Activated CD4-positive, alpha-beta T cell treated with anti-CD3 and anti-CD28 coated beads, Interleukin-2, amount 50 U/mL, for 48 hours (primary cell): ENCODE results near the gene DNAJC12.
"Not testable (repeated sequence)": the region's sequence is repeated elsewhere in the genome, so short reads cannot be mapped to it uniquely, and the experiment has no call there.

Source experiments
- DNase-seq, 2 experiments: peaks; one replicate each; pipeline ENCODE4 v3.0.0-alpha.2; 2020

The DNAJC12 gene

GRCh38 chr10:67839511-67839910 lies 1.5 kb upstream of the DNAJC12 start:
- not testable (repeated sequence) for DNase-seq

DNA sequence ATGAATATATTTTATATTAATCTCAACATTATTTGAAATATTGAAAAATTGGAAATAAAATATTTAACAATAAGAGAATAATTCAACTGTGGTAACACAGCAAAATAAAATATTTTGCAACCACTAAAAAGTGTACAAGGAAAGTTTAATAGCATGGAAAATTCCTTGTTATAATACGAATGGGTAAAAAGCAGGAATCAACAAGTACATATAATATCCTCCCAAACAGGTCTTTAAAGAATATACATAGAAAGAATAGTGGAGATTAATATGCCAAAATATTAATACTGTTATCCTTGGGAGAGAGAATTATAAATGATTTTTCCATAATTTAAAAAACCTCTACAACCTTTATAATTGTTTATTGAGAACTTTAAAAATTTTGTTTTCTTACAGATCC lies 1.0 kb downstream of the DNAJC12 start:
- no peak for DNase-seq

GRCh38 chr10:67836488-67836887 lies 1.5 kb downstream of the DNAJC12 start:
- DNase-seq: no peak

GRCh38 chr10:67835541-67836394 lies 2.2 kb downstream of the DNAJC12 start:
- not testable (repeated sequence) for DNase-seq

DNA sequence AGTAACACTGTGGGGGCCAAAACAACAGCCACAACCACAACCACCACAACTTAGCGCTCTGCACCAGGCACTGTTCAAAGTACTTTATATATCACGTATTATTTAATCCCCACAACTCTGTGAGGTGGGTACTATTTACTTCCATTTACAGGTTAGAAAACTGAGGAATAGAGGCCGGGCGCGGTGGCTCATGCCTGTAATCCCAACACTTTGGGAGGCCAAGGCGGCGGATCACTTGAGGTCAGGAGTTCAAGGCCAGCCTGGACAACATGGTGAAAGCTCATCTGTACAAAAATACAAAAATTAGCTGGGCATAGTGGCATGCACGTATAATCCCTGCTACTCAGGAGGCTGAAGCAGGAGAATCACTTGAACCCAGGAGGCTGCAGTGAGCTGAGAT lies 3.6 kb downstream of the DNAJC12 start:
- DNase-seq: no peak

DNA sequence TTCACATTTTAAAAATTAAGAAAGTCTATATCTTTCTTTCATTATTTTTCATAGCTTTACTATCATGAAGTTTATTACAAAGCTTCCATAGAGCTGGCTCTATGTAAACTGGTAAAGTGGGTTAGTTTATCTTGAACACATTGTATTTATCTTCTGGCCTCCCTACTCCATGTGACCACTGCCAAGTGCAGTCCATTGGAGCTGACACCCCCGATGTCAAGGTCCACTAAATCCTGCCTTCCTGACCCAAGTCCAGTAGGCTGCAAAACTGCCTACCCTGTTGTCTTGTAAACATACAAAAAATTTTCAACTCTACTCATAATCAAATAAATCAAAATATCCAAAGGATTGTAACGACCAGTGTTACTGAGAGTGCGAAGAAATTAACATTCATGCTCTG lies 10.2 kb downstream of the DNAJC12 start:
- no peak for DNase-seq

GRCh38 chr10:67819768-67820204 lies 18.2 kb downstream of the DNAJC12 start:
- DNase-seq: no peak

DNA sequence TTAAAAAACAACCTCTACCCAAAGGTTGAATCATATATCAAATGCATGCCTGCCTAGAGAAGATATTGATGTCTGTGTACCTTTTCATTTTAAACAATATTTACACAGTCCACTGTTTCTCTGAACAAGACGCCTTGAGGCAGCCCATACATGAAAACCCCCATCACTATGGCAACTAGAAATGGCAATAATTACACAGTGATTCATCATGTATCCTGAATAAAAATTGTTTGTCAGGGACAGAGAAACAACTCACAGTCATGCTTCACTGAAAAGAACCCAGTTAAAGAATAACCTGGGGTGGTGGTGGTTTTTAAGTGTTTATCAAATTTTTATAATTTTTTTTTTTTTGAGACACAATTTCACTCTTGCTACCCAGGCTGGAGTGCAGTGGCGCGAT lies 19.7 kb downstream of the DNAJC12 start:
- no peak for DNase-seq

DNA sequence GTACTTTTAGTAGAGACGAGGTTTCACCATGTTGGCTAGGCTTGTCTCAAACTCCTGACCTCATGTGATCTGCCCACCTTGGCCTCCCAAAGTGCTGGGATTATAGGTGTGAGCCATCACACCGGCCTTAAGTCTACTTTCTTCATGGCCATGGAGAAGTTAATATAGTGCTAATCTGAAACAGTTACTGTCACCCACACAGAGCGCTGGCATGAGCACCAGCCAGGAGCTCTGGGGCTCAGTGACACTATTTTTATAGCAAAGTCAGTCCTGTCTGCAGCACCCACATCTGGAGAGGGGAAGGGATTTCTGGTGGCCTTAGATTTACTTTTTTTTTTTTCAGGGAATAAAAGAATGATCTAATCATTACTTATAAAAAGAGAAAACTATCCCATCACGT lies 21.3 kb downstream of the DNAJC12 start:
- DNase-seq: no peak

GRCh38 chr10:67815571-67816059 lies 22.4 kb downstream of the DNAJC12 start:
- DNase-seq: no peak

- DNase-seq: no peak
Measured at GRCh38 chr10:67812007-67812406, 26.0 kb downstream of the DNAJC12 start.

DNA sequence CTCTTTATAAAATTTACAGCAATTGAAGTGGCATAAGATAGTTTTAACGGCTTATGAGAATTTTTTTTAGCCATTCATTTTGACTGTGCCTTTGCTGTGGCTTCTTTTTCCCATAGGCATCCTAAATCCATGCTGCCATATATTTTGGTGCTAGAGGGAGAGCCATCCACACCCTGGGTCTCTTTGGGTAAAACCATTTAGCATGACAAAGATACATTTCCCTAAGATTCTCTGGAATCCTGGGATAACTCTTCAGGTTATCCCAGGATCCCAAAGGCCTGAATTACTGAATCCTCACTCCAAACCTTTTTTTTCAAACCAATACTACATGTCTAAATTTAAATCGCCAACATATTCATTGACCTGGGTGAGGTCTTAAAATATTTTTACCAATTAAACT lies 28.9 kb downstream of the DNAJC12 start:
- no peak for DNase-seq

- no peak for DNase-seq
Measured at GRCh38 chr10:67808704-67809103, 29.3 kb downstream of the DNAJC12 start.

DNA sequence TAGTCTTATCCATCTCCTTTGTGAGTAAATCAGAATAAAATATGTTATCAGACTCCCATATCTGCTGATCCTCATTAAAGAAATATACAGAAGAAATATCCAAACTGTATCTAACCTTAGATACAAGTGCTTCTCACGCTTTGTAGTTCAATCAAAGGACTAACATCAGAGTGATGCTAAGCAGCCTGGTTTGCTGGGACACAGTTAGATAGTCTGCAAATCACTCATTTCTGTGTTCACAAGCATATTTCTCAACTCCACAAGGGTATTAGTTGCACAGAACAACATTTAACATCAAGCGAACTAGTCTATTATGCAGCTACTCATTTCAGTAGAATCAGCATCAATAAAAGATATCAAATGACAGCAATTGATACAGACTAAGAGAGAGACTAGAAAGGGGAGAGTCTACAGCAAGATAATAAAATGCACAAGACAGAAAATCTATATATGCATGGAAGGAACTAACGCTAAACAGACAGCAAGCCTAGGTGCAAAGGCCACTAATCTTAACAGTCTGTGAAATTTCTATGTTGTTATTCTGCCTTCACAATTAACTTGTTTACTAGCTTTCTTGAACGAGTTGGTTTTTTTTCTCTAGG lies 30.0 kb downstream of the DNAJC12 start:
- DNase-seq: no peak

GRCh38 chr10:67804395-67804678 lies 33.7 kb downstream of the DNAJC12 start:
- no peak for DNase-seq

DNA sequence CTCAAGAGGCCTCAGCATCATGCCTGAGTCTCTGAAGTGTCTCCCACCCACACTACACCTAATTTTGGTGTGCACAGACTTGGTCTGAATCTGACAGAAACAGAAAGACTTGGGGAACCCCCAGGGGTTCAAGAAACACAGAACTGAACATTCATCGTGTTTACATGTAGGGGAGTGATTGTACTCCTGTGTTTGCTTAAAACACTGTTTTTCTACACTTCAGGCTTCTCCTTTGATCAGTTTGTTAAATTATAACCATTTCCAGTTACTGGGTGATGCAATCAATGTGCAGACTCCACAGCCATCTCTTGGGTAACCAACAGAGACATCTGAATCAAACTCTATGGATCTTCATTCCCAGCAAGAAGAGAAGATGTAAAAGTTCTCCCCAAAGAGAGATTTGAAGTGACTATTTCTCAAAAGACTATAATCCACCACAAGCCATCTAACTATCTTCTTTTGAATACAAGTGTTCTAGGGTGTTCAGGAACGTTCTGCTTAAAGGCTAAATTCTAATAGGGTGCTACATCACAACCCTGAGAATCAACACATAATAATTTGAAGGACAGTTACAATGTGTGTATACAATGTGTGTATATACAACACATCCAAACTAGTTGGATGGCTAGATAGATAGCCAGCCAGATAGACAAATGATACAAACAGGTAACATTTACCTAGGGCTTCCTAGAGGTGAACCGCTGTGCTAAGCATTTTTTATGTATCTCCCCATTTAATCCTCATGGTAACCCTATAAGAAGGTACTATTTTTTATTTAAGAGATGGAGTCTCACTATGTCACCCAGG lies 34.2 kb downstream of the DNAJC12 start:
- no peak for DNase-seq

DNA sequence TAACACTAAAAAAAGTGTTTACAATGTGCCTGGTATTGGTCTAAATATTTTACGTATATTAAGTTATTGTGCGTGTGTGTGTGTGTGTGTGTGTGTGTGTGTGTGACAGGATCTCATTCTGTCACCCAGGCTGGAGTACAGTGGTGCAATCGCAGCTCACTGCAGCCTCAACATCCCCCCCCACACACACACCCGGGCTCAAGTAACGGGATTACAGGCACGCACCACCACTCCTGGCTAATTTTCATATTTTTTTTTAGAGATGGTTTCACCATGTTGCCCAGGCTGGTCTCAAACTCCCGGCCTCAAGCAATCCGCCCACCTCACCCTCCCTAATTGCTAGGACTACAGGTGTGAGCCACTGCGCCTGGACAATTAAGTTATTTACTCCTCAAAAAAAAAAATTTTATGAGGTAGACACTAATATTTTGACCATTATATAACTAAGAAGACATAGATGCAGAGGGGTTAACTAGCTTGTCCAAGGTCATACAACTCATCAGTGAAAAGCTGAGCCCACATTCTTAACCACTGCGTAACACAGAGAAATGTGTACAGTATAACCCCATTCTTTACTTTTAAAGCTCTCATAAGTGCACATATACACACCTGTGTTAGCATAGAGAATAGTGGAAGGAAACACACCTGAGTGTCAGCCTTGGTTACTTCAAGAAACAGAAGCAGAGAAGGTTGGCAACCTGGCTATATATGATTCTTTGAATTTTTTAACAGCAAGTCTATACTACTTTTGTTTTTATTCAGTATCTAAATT lies 35.0 kb downstream of the DNAJC12 start:
- no peak for DNase-seq

GRCh38 chr10:67801118-67801517 lies 36.9 kb downstream of the DNAJC12 start:
- DNase-seq: no peak

DNA sequence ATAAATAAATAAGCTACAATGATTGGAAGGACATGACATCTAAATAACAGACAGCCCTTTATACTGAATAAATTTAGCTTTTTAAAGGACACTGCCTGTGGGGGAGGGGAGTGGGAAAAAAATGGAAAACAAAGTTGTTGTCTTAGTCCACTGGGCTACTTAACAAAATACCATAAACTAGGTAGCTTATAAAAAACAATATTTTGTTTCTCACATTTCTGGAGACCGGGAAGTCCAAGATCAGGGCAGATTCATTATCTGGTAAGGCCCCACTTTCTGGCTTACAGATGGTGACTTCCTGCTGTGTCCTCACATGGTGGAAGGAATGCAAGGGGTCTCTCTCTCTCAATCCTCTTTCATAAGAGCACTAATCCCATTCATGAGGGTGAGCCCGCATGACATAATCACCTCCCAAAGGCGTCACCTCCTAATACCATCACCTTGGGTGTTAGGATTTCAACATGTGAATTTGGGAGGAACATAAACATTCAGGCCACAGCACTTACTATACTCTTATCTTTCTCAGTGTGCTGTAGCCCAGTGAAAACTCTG lies 43.0 kb downstream of the DNAJC12 start:
- no peak for DNase-seq

DNA sequence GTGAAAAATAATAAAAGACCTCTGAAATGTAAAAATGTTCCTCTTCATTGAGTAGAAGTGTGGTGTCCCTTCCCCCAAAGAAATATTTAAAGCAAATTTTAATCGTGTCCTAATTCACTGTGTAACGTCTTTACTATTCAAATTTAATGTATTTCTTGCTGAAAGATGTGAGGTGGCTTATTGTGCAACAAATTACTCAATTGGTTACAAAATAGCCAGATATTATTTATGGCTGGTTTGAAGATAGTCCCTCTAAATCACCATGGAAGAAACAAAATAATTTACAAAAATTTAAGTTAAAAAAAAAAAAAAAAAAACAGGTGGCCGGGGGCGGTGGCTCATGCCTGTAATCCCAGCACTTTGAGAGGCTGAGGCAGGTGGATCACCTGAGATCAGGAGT lies 43.7 kb downstream of the DNAJC12 start:
- no peak for DNase-seq

GRCh38 chr10:67793313-67793712 lies 44.7 kb downstream of the DNAJC12 start:
- DNase-seq: no peak

DNA sequence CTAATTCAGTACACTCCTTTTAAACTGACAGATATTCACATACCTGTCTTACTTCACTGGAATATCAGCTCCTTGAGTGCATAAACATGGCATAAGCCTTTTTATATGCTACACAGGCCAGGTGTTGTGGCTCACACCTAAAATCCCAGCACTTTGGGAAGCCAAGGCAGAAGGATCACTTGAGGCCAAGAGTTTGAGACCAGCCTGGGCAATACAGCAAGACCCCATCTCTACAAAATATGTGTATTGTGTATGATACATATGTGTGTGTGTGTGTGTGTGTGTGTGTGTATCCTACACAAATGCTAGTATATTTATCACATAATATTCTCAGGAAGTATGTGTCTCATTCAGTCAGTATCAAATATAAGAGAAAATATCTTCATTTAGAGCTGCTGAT lies 45.3 kb downstream of the DNAJC12 start:
- DNase-seq: no peak
